NCI-H345 treated with DMSO at 0.1 percent for 48 hours (cell line): ENCODE data around the gene OSBP2.

Source experiments
- DNase-seq: peaks from one replicate; lab custom pipeline; 2025; ENCODE audit not compliant: unreplicated experiment; lab: John Stamatoyannopoulos, UW

OSBP2 gene

GRCh38 chr22:30878516-30879414, 184.1 kb downstream of the OSBP2 start:
- DNase-seq = no peak

- DNase-seq = no peak
Measured at GRCh38 chr22:30879415-30879797, 184.7 kb downstream of the OSBP2 start.

GRCh38 chr22:30880181-30880601, 185.5 kb downstream of the OSBP2 start:
- DNase-seq = no peak

GRCh38 chr22:30880847-30881246, 186.2 kb downstream of the OSBP2 start:
- no peak for DNase-seq

- no peak for DNase-seq
Measured at GRCh38 chr22:30881361-30882183, 186.9 kb downstream of the OSBP2 start.

- no peak for DNase-seq
Measured at GRCh38 chr22:30882184-30882717, 187.6 kb downstream of the OSBP2 start.

GRCh38 chr22:30882974-30883533, 188.4 kb downstream of the OSBP2 start:
- DNase-seq = no peak

GRCh38 chr22:30883586-30884145, 189.0 kb downstream of the OSBP2 start:
- no peak for DNase-seq

- no peak for DNase-seq
Measured at GRCh38 chr22:30884211-30885000, 189.7 kb downstream of the OSBP2 start.

GRCh38 chr22:30885001-30885366, 190.3 kb downstream of the OSBP2 start:
- DNase-seq = no peak

- DNase-seq = no peak
Measured at GRCh38 chr22:30885591-30885990, 190.9 kb downstream of the OSBP2 start.

GRCh38 chr22:30887453-30887852, 192.8 kb downstream of the OSBP2 start:
- DNase-seq = no peak

- no peak for DNase-seq
Measured at GRCh38 chr22:30887861-30888260, 193.2 kb downstream of the OSBP2 start.

GRCh38 chr22:30889268-30889995, 194.8 kb downstream of the OSBP2 start:
- no peak for DNase-seq

- no peak for DNase-seq
Measured at GRCh38 chr22:30889996-30890480, 195.4 kb downstream of the OSBP2 start.

GRCh38 chr22:30890686-30891442, 196.2 kb downstream of the OSBP2 start:
- DNase-seq = no peak

- no peak for DNase-seq
Measured at GRCh38 chr22:30891443-30891755, 196.7 kb downstream of the OSBP2 start.

- no peak for DNase-seq
Measured at GRCh38 chr22:30891781-30892180, 197.1 kb downstream of the OSBP2 start.

GRCh38 chr22:30892286-30892685, 197.6 kb downstream of the OSBP2 start:
- no peak for DNase-seq
